GM21528 (cell line): ENCODE data around the gene WDR93.
"Not testable (repeated sequence)": the region's sequence is repeated elsewhere in the genome, so short reads cannot be mapped to it uniquely, and the experiment has no call there.

ENCODE experiments used
- ATAC-seq: cut with Tn5 transposase; IDR thresholded peaks from one replicate; pipeline ENCODE4 v1.9.1; 2021; ENCODE audit warnings: mild to moderate bottlenecking, moderate library complexity; ENCODE audit not compliant: unreplicated experiment, low FRiP score

Gene WDR93

GRCh38 chr15:89766357-89767311 is 76.0 kb downstream of the WDR93 start:
- no peak for ATAC-seq

- no peak for ATAC-seq
Measured at GRCh38 chr15:89767411-89767915, 76.9 kb downstream of the WDR93 start.

GRCh38 chr15:89768071-89768500 is 77.5 kb downstream of the WDR93 start:
- no peak for ATAC-seq

- ATAC-seq = no peak
Measured at GRCh38 chr15:89769366-89769765, 78.8 kb downstream of the WDR93 start.

GRCh38 chr15:89770041-89770440 is 79.4 kb downstream of the WDR93 start:
- ATAC-seq = no peak

- no peak for ATAC-seq
Measured at GRCh38 chr15:89772932-89773583, 82.4 kb downstream of the WDR93 start.

DNA sequence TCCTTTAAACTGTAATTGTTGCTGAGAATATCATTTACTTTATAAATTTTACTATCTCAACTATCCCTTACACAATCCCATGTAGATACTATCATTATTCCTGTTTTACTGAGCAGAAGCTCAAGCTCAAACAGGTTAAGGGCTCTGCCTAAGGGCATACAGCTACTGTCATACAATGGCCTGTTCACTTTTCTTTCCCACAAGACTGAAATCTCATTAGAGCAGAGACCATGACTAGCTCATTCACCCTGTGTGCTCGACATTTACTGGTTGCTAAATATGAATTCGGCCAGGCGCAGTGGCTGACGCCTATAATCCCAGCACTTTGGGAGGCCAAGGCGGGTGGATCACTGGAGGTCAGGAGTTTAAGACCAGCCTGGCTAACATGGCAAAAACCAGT is 83.9 kb downstream of the WDR93 start:
- no peak for ATAC-seq

DNA sequence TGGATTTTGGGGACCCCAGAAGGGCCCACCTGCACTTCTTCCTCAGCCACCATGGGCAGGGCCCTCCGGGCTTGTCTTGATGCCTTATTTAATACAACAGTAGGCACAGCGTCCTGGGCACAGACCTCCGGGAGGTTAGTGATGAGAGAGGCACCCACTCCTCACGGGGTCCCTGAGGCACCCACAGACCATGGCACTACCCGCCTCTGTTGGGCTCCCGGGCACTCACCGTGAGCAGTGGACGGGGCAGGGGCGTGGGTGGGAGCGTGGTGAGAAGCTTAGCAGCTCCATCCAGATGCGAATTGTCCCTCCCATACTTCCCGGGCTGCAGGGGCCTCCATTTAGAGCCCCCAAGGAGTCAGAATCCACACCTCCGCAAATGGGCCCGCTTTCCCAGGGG is 85.2 kb downstream of the WDR93 start:
- no peak for ATAC-seq

DNA sequence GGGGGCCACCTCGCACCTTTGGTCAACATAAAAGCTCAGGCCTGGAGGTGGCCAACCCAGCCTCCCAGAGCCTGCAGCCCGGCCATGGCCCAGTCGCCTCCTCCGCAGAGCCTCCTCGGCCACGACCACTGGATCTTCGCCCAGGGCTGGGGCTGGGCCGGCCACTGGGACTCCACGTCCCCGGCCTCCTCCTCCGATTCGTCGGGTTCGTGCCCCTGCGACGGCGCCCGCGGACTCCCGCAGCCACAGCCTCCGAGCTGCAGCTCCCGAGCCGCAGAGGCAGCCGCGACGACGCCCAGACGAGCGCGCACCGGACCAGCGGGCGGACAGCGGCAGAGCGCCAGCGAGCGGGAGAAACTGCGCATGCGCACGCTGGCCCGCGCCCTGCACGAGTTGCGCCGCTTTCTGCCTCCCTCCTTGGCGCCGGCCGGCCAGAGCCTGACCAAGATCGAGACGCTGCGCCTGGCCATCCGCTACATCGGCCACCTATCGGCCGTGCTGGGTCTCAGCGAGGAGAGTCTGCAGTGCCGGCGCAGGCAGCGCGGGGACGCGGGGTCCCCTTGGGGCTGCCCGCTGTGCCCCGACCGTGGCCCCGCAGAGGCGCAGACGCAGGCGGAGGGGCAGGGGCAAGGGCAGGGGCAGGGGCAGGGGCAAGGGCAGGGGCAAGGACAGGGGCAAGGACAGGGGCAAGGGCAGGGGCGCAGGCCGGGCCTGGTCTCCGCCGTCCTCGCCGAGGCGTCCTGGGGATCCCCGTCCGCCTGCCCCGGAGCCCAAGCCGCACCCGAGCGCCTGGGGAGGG is 85.9 kb downstream of the WDR93 start, which contains the start of gene MESP2:
TSS of gene MESP2 (plus strand) at position 59 of the 799 bp plus-strand sequence. CDS start at position 85, 26 bp downstream.
- no peak for ATAC-seq

GRCh38 chr15:89777073-89777751 is 86.6 kb downstream of the WDR93 start:
- no peak for ATAC-seq

- no peak for ATAC-seq
Measured at GRCh38 chr15:89777782-89778380, 87.3 kb downstream of the WDR93 start.

DNA sequence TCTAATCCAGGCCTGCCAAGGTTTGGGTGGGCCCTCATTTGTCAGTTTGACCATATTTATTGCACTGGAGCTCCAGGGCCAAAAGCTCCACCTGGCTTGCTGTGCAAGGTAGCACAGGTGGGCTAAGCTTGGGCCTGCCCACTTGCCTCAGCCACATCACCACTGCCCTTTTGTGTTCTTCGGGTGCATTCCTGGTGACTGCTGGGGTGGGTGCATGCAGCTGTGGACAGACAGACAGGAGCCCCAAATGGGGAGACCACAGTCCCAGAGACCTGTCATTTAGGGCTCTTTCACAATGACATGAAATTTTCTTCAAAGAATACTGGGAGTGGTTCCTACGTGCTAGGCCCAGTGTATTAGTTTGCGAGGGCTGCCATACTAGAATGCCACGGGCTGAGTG is 88.2 kb downstream of the WDR93 start:
- no peak for ATAC-seq

- ATAC-seq = no peak
Measured at GRCh38 chr15:89780601-89781000, 90.0 kb downstream of the WDR93 start.

DNA sequence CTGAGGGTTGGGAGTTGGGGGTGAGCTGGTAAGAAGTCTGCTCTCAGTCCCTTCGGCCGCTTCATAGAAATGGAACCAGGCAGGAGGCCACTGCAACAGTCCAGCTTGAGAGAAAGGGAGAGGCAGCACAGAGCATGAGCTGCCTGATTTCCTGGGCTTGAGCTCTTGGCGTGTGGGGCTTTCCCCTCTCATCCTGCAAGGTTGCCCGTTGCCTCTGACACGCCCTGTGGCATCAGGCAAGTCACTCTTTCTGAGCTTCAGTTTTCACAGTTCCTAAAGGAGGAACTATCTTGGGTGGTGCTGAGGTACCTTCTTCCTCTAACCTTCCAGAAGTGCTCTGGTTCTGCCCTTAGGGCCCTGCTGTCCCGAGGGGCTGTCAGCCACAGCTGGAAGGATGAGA is 90.4 kb downstream of the WDR93 start:
- ATAC-seq = no peak

- ATAC-seq = no peak
Measured at GRCh38 chr15:89781891-89782618, 91.4 kb downstream of the WDR93 start.

DNA sequence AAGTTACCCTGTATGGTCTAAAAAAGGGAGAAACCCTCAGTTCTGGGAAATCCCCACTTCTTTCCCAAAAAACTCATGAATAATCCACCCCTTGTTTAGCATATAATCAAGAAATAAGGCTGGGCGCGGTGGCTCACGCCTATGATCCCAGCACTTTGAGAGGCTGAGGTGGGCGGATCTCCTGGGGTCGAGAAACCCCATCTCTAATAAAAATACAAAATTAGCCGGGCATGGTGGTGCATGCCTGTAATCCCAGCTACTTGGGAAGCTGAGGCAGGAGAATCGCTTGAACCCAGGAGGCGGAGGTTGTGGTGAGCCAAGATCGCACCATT is 92.0 kb downstream of the WDR93 start:
- ATAC-seq = not testable (repeated sequence)

- ATAC-seq = no peak
Measured at GRCh38 chr15:89783111-89783860, 92.7 kb downstream of the WDR93 start.
